Thymus (tissue), 11 donors: ENCODE data around the gene ZFYVE28. TPM values are rescaled to one million over a fixed set of nuclear protein-coding genes. Genes with fewer than 3 reads are reported as not detected.

Experiments
- DNase-seq, 9 donors: peaks; one replicate each; pipeline ENCODE4 v3.0.0-alpha.2; 2013; ENCODE audit warnings: low spot score in 9 of 9, low read depth in 6 of 9, missing footprints in 1 of 9
- H3K27ac ChIP-seq, 2 donors: one replicate each; pipeline ENCODE4 v1.5.1; 2013; ENCODE audit warnings: control low read depth in 1 of 2, low read depth in 1 of 2, low read length in 1 of 2, mild to moderate bottlenecking in 1 of 2, moderate library complexity in 1 of 2
- H3K27me3 ChIP-seq, 2 donors: one replicate each; pipeline ENCODE4 v1.5.1; 2013; ENCODE audit warnings: low read length in 1 of 2; ENCODE audit not compliant: control insufficient read depth in 2 of 2, insufficient read depth in 1 of 2
- H3K36me3 ChIP-seq, 2 donors: one replicate each; pipeline ENCODE4 v1.5.1; 2013; ENCODE audit warnings: low read length in 1 of 2, mild to moderate bottlenecking in 1 of 2, moderate library complexity in 1 of 2; ENCODE audit not compliant: control insufficient read depth in 2 of 2, insufficient read depth in 2 of 2
- H3K4me1 ChIP-seq, 2 donors: one replicate each; pipeline ENCODE4 v1.5.1; 2013; ENCODE audit warnings: low read length in 2 of 2; ENCODE audit not compliant: control insufficient read depth in 2 of 2, insufficient read depth in 2 of 2
- H3K4me3 ChIP-seq, 2 donors: one replicate each; pipeline ENCODE4 v1.5.1; 2013; ENCODE audit warnings: low read length in 2 of 2, control low read depth in 1 of 2, mild to moderate bottlenecking in 1 of 2
- H3K9me3 ChIP-seq, 2 donors: one replicate each; pipeline ENCODE4 v1.5.1; 2013; ENCODE audit warnings: low read length in 1 of 2, mild to moderate bottlenecking in 1 of 2; ENCODE audit not compliant: control insufficient read depth in 2 of 2, insufficient read depth in 1 of 2
- WGBS: extraction: QIAGEN DNeasy Blood & Tissue Kit; methylation state at CpG from one replicate; pipeline ENCODE4 v1.1.7; 2013; 5-methylcytosine and 5-hydroxymethylcytosine counted together
- polyA plus RNA-seq: library from polyadenylated mRNA; stranded (reverse); fragments of 200-250 nt; gene quantifications from one replicate; pipeline ENCODE4 v1.2.3, GENCODE V29; 2013
- total RNA-seq: library from RNA; stranded (reverse); fragments of 120-200 nt; gene quantifications from one replicate; pipeline ENCODE4 v1.2.4, GENCODE V29; 2013
- donor health status: healthy.

Gene ZFYVE28
- total and polyA plus RNA-seq, 2 donors, result 2.8 to 7.8 TPM

- H3K27me3 ChIP-seq, result peaks cover 0 to 5% of the 10 kb centered on the region in 2 donors
- no peaks in the 10 kb centered on the region for H3K36me3 ChIP-seq
- no peaks in the 10 kb centered on the region for H3K9me3 ChIP-seq
- H3K4me3 ChIP-seq, result no peak overlapping the region
- H3K4me1 ChIP-seq, result peaks cover 18 to 29% of the 10 kb centered on the region in 2 donors
- H3K27ac ChIP-seq, result no peak overlapping the region
- 95% methylated on average over 12 of the region's 12 CpGs for WGBS
- DNase-seq, result no peak
These were observed 150.6 kb downstream of the ZFYVE28 start for GRCh38 chr4:2267841-2268240.

GRCh38 chr4:2267320-2267811, 151.1 kb downstream of the ZFYVE28 start:
- 95% methylated on average over 18 of the region's 18 CpGs for WGBS
- Histone ChIP-seq H3K9me3 (no peaks in the 10 kb centered on the region), H3K27ac (no peak overlapping the region), H3K36me3 (no peaks in the 10 kb centered on the region), H3K4me3 (no peak overlapping the region), H3K4me1 (peaks cover 18 to 27% of the 10 kb centered on the region in 2 donors), H3K27me3 (peaks cover 0 to 5% of the 10 kb centered on the region in 2 donors)
- DNase-seq, result no peak

GRCh38 chr4:2266821-2267220, 151.6 kb downstream of the ZFYVE28 start:
- Histone ChIP-seq H3K27me3 (peaks cover 0 to 5% of the 10 kb centered on the region in 2 donors), H3K36me3 (no peaks in the 10 kb centered on the region), H3K4me3 (no peak overlapping the region), H3K27ac (no peak overlapping the region), H3K9me3 (no peaks in the 10 kb centered on the region), H3K4me1 (peaks cover 18 to 27% of the 10 kb centered on the region in 2 donors)
- WGBS, result 89% methylated on average over 5 of the region's 5 CpGs
- DNase-seq, result no peak

- Histone ChIP-seq H3K36me3 (no peaks in the 10 kb centered on the region), H3K4me1 (peaks cover 18 to 27% of the 10 kb centered on the region in 2 donors), H3K4me3 (no peak overlapping the region), H3K27ac (no peak overlapping the region), H3K27me3 (peaks cover 0 to 5% of the 10 kb centered on the region in 2 donors), H3K9me3 (no peaks in the 10 kb centered on the region)
- DNase-seq, result no peak
- 94% methylated on average over 8 of the region's 8 CpGs for WGBS
These were observed 152.3 kb downstream of the ZFYVE28 start for GRCh38 chr4:2266181-2266580.

GRCh38 chr4:2265113-2266110, 153.0 kb downstream of the ZFYVE28 start:
- H3K4me3 ChIP-seq, result no peak overlapping the region
- peaks cover 22 to 34% of the 10 kb centered on the region in 2 donors for H3K4me1 ChIP-seq
- H3K27ac ChIP-seq, result no peak overlapping the region
- no peaks in the 10 kb centered on the region for H3K9me3 ChIP-seq
- DNase-seq, result no peak
- peaks cover 0 to 5% of the 10 kb centered on the region in 2 donors for H3K27me3 ChIP-seq
- H3K36me3 ChIP-seq, result peaks cover 2% of the 10 kb centered on the region in 2 donors
- 96% methylated on average over 19 of the region's 19 CpGs for WGBS

- Histone ChIP-seq H3K27ac (no peak overlapping the region), H3K36me3 (peaks cover 9 to 11% of the 10 kb centered on the region in 2 donors), H3K4me1 (peaks cover 28 to 43% of the 10 kb centered on the region in 2 donors), H3K4me3 (no peak overlapping the region), H3K9me3 (no peaks in the 10 kb centered on the region), H3K27me3 (peaks cover 0 to 5% of the 10 kb centered on the region in 2 donors)
- 94% methylated on average over 6 of the region's 6 CpGs for WGBS
- no peak for DNase-seq
These were observed 153.9 kb downstream of the ZFYVE28 start for GRCh38 chr4:2264481-2265041.

GRCh38 chr4:2263926-2264321, 154.5 kb downstream of the ZFYVE28 start:
- peak in 1 of 9 donors; percentile 54 for DNase-seq
- Histone ChIP-seq H3K4me3 (no peak overlapping the region), H3K27ac (peak overlapping the region in 1 of 2 donors; percentile 53), H3K27me3 (peaks cover 0 to 3% of the 10 kb centered on the region in 2 donors), H3K9me3 (no peaks in the 10 kb centered on the region), H3K4me1 (peaks cover 28 to 48% of the 10 kb centered on the region in 2 donors), H3K36me3 (peaks cover 15 to 16% of the 10 kb centered on the region in 2 donors)
- WGBS, result 87% methylated on average over 6 of the region's 6 CpGs

GRCh38 chr4:2262944-2263250, 155.5 kb downstream of the ZFYVE28 start:
- WGBS, result 68% methylated on average over 13 of the region's 13 CpGs
- H3K4me1 ChIP-seq, result peaks cover 28 to 48% of the 10 kb centered on the region in 2 donors
- H3K36me3 ChIP-seq, result peaks cover 25 to 26% of the 10 kb centered on the region in 2 donors
- no peaks in the 10 kb centered on the region for H3K9me3 ChIP-seq
- H3K27ac ChIP-seq, result peak overlapping the region; percentile 96 to 97
- no peak for DNase-seq
- H3K4me3 ChIP-seq, result peak overlapping the region; percentile 59 to 92
- peaks cover 0 to 2% of the 10 kb centered on the region in 2 donors for H3K27me3 ChIP-seq
